ENCODE measurements around the gene BET1. TPM values are rescaled to one million over a fixed set of nuclear protein-coding genes. Genes with fewer than 3 reads are reported as not detected.

Gene BET1
- total and polyA plus RNA-seq, 9 of the 15 experiments (the other 6 are each of a cell fraction or from before 2014, with no cell fraction given), result 15.8 to 190 (median 37.8) TPM

DNA sequence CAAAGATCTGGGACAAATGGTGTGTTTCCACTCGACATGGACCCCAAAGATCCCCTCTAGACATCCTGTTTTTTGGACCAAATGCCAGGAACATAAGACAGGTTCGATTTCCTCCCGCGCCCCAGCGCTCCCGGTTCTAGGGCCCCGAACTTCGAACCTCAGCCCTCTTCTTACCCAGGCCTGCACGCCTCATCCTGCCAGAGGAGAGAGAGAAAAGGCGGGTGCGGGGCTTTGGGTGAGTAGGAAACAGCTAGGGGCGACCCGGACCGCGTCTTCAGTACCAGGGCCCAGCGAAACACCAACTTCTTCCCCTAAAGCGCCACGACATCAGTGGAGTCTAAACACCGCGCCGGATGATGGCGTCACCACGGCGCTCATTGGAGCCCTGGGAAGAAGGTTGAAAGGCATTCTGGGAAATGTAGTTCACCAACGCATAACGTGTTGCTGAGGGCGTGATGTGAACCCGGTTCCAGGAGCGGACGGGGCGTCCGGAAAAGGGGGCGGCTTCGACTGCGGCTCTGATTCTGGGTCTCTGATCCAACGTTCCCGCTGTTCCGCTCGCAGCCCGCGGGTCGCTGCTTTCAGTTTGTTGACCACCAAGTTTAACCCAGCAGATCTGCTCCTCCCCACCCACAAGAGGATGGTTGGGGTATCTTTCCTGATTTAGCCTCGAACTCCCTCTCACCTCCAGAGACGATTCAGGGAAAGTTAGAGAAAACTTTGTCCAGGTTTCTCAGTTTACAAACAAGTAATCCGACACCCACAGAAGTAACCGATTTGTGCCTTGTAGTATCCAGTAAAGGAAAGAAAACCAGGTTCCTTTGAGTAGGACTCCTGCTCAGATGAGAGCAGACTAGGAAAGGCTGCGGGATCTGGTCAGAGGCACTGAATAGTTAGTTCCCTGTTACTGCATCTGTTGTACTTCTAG, at the start of gene BET1 (continued):
- TF ChIP-seq EP300 (IDR thresholded peaks at IDR 0.05; ENCODE audit: low read length) (no peak), ZNF785 (CRISPR knock-in tag; IDR thresholded peaks at IDR 0.05) (no peak), FOXM1 (IDR thresholded peaks at IDR 0.05; ENCODE audit: low read depth) (no peak), FOXM1 (CRISPR knock-in tag; IDR thresholded peaks at IDR 0.05; ENCODE audit: low read depth) (no peak), MIER1 (IDR thresholded peaks at IDR 0.05; ENCODE audit: low read depth) (0 out of 2 replicates have a peak, but pooled peaks have one; percentile 8), PTTG1 (tag; IDR thresholded peaks at IDR 0.05; ENCODE audit: low read depth) (no peak), CHCHD3 (CRISPR knock-in tag; IDR thresholded peaks at IDR 0.05) (no peak), ZNF445 (CRISPR knock-in tag; IDR thresholded peaks at IDR 0.05; ENCODE audit: low read depth) (no peak), JUN (IDR thresholded peaks at IDR 0.05; ENCODE audit: borderline replicate concordance, low read depth, low read length) (0 out of 2 replicates have a peak, but pooled peaks have one; percentile 46), JUN (CRISPR knock-in tag; IDR thresholded peaks at IDR 0.05; ENCODE audit: borderline replicate concordance) (no peak), HSF4 (CRISPR knock-in tag; IDR thresholded peaks at IDR 0.05; ENCODE audit: borderline replicate concordance) (no peak), NONO (IDR thresholded peaks at IDR 0.05; ENCODE audit: low read depth in 2 of 2, low read length in 1 of 2) (no peak), THRAP3 (IDR thresholded peaks at IDR 0.05; ENCODE audit: borderline replicate concordance) (no peak), ASH1L (IDR thresholded peaks at IDR 0.05; ENCODE audit: borderline replicate concordance, low read depth, partially characterized antibody) (no peak)
- TF ChIP-seq, protein P1, sequence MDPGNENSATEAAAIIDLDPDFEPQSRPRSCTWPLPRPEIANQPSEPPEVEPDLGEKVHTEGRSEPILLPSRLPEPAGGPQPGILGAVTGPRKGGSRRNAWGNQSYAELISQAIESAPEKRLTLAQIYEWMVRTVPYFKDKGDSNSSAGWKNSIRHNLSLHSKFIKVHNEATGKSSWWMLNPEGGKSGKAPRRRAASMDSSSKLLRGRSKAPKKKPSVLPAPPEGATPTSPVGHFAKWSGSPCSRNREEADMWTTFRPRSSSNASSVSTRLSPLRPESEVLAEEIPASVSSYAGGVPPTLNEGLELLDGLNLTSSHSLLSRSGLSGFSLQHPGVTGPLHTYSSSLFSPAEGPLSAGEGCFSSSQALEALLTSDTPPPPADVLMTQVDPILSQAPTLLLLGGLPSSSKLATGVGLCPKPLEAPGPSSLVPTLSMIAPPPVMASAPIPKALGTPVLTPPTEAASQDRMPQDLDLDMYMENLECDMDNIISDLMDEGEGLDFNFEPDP (CRISPR knock-in tag; IDR thresholded peaks at IDR 0.05), result no peak; the same call in 1 of the 2 replicates
- TF ChIP-seq, protein P2, sequence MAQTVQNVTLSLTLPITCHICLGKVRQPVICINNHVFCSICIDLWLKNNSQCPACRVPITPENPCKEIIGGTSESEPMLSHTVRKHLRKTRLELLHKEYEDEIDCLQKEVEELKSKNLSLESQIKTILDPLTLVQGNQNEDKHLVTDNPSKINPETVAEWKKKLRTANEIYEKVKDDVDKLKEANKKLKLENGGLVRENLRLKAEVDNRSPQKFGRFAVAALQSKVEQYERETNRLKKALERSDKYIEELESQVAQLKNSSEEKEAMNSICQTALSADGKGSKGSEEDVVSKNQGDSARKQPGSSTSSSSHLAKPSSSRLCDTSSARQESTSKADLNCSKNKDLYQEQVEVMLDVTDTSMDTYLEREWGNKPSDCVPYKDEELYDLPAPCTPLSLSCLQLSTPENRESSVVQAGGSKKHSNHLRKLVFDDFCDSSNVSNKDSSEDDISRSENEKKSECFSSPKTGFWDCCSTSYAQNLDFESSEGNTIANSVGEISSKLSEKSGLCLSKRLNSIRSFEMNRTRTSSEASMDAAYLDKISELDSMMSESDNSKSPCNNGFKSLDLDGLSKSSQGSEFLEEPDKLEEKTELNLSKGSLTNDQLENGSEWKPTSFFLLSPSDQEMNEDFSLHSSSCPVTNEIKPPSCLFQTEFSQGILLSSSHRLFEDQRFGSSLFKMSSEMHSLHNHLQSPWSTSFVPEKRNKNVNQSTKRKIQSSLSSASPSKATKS (CRISPR knock-in tag; IDR thresholded peaks at IDR 0.05), result no peak
- TF ChIP-seq, protein P3, sequence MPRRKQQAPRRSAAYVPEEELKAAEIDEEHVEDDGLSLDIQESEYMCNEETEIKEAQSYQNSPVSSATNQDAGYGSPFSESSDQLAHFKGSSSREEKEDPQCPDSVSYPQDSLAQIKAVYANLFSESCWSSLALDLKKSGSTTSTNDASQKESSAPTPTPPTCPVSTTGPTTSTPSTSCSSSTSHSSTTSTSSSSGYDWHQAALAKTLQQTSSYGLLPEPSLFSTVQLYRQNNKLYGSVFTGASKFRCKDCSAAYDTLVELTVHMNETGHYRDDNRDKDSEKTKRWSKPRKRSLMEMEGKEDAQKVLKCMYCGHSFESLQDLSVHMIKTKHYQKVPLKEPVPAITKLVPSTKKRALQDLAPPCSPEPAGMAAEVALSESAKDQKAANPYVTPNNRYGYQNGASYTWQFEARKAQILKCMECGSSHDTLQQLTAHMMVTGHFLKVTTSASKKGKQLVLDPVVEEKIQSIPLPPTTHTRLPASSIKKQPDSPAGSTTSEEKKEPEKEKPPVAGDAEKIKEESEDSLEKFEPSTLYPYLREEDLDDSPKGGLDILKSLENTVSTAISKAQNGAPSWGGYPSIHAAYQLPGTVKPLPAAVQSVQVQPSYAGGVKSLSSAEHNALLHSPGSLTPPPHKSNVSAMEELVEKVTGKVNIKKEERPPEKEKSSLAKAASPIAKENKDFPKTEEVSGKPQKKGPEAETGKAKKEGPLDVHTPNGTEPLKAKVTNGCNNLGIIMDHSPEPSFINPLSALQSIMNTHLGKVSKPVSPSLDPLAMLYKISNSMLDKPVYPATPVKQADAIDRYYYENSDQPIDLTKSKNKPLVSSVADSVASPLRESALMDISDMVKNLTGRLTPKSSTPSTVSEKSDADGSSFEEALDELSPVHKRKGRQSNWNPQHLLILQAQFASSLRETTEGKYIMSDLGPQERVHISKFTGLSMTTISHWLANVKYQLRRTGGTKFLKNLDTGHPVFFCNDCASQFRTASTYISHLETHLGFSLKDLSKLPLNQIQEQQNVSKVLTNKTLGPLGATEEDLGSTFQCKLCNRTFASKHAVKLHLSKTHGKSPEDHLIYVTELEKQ (CRISPR knock-in tag; IDR thresholded peaks at IDR 0.05), result no peak
- TF ChIP-seq, protein P4, sequence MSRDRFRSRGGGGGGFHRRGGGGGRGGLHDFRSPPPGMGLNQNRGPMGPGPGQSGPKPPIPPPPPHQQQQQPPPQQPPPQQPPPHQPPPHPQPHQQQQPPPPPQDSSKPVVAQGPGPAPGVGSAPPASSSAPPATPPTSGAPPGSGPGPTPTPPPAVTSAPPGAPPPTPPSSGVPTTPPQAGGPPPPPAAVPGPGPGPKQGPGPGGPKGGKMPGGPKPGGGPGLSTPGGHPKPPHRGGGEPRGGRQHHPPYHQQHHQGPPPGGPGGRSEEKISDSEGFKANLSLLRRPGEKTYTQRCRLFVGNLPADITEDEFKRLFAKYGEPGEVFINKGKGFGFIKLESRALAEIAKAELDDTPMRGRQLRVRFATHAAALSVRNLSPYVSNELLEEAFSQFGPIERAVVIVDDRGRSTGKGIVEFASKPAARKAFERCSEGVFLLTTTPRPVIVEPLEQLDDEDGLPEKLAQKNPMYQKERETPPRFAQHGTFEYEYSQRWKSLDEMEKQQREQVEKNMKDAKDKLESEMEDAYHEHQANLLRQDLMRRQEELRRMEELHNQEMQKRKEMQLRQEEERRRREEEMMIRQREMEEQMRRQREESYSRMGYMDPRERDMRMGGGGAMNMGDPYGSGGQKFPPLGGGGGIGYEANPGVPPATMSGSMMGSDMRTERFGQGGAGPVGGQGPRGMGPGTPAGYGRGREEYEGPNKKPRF (IDR thresholded peaks at IDR 0.05; ENCODE audit: low read depth, low read length), result no peak
